Brain pericyte (primary cell): ENCODE results near the gene KANK2.
"Not testable (repeated sequence)": the region's sequence is repeated elsewhere in the genome, so short reads cannot be mapped to it uniquely, and the experiment has no call there.

ENCODE experiments used
- DNase-seq: peaks from one replicate; pipeline ENCODE4 v3.0.0-alpha.2; 2012; ENCODE audit warnings: low read depth, low spot score

The KANK2 gene

DNA sequence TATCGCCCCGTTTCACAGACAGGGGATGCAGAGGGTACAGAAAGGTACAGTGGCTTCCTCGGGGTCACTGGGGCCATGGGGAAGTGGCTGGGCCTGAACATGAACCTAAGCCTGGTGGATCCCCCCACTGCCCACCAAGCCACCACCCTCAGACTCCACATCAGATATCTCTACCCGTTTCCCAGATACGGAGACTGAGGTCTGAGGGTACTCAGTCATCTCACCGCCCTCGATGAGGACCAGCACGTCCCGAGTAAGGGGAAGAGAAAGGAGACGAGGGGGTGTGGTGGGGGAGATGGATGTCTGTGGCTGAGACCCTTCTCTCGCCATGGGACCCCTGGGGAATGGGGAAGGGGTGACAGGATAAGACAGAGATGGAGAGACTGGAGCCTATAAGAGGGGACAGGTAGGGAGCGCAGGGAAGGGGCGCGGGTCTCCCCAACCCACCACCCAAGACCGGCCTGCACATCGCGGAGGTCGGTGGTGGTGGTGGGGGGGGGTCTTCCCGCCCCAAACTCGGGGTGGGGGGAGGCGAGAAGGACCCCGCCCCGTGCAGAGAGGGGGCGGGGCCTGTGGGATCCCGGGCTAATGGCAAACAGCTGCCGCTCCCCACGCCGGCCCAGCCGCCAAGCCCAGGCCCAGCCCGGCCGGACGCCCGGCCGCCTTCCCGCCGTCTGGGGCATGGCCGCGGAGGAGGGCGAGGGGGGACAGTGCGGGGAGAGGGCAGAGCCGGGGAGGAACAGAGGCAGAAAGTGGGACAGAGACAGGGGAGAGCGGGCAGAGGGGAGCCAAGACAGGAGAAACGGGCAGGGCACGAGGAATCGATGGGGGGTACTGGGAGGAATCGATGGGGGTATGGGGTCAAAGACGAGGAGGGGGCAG lies 698 bp downstream of the KANK2 start:
- DNase-seq, result no peak

DNA sequence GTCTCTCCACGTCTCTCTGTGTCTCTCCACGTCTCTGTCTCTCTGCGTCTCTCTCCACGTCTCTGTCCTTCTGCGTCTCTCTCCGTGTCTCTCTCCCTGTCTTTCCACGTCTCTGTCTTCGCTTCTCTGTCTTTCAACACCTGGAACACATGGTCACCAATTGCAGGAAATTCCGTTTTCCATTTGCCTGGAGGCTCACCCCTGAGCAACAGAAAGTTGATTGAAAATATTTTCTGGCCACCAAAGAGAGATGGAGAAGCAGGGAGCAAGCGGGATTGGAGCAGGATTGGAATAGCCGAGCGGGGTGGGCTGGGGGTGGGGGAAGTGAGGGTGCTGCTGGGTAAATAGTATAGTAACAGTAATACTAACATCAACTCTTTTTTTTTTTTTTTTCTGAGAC lies 1.7 kb downstream of the KANK2 start:
- DNase-seq, result no peak

DNA sequence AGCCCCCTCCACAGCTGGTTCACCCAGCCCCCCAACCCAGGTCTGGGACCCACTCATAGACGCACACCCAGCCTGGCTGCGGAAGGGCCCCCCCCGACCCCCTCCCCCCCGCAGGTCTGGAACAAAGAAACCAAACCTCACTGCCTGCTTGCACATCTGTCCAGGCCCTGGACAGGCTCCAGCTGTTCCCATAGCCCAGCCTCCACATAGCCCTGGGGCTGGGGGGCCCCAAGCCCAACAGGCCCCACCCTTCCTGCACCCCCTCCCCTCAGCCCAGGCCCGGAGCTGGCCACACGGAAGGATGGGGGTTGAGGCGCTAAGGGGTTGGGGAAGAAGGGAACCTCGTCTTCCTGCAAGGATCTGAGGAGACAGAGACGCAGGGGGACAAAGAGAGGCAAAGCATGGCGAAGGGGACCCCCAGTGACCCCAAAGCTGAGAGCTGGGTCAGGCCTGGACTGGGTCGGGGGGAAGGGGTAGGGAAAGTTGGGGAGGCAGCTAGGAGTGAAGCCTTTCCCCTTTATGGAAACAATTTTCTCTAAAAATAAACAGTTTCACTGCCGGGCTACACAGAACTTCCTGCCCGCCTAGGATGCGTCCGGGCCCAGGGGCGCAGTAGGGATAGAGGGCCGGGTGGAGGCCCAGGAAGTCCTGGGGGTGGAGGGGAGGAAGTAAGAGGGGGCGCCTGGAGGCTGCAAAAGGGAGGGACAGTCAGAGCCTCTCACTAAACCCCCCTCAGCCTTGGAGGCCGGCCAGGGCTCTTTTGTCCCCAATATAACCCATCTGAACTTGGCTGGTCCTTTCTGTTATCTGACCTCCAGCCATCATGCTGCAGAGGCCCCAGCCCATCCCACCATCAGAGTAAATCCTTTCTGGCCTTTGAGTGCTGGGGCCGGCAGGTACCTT lies 2.4 kb downstream of the KANK2 start:
- DNase-seq, result no peak

DNA sequence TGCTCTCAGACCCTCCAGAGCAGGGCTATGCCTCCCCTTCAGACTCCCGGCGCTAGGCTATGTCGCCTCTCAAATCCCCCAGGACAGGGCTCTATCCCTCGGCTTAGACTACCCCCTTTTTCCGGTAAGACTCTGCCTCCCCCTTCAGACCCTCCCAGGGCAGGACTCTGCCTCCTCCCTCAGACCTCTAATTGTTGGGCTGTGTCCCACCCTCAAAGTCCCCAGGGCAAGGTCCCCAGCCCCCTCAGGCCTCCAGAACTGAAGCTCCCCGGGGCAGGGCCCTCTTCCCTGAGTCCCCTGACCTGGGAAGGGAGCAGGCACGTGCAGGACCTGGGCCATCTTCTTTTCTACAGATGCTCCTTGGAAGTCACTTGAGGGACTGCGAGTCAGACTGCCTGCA lies 3.2 kb downstream of the KANK2 start:
- DNase-seq, result no peak

DNA sequence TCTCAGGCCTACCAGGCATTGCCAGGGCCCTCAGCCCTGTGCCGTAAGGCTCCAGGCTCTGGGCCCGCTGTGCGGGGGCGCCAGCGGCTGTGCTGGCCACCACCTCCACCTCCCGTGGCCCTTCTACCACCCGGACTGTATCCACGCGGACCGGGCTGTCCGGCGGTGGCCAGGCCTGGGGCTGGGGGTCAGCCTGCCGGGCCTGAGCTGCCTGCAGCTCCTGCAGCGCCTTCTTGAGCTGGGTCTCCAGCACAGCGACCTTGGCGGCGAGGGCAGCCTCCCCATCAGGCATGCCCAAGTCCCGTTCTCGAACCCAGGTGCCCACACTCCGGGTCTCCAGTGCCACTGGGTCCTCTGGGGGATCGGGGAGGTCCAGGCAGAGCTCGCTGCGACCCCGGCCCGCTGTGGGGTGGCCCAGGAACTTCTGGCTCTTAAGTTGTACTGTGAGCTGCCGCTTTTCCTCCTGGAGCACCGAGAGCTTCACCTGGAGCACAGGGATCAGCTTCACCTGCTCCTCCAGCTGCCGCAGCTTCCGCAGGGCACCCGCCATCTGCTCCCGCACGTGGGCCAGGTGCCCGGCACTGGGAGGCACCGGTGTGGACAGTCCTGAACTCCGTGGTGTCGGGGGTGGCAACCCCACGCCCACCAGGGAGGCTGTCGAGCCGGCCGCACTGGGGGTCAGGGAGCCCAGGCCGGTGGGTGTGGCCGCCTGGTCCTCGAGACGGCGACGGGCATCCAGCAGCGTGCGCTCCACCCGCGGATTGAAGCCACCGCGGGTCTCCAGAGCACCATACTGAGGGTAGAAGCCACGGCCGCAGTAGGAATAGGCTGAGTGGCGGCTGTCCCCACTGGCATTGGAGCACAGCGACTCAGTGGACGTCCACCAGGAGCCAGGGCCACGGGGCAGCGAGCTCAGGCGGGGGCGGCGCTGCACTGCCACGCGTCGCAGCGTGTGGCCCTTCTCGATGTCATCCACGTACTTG lies 4.1 kb downstream of the KANK2 start:
- DNase-seq, result no peak

DNA sequence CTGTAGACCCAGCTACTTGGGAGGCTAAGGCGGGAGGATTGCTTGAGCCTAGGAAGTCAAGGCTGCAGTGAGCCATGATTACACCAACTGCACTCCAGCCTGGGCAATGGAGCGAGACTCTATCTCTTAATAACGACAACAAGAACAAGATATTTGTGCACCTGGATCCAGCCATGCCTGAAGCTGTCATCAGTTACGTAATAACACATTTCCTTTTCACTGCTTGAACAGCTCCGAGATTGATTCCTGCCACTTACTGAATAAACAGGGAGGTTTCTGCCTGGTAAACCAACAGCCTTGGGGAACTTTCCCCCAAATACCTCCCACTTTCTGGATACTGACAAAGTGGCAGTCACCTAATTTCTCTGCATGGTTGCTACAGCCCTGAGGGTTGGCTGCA lies 5.4 kb downstream of the KANK2 start:
- DNase-seq, result no peak

DNA sequence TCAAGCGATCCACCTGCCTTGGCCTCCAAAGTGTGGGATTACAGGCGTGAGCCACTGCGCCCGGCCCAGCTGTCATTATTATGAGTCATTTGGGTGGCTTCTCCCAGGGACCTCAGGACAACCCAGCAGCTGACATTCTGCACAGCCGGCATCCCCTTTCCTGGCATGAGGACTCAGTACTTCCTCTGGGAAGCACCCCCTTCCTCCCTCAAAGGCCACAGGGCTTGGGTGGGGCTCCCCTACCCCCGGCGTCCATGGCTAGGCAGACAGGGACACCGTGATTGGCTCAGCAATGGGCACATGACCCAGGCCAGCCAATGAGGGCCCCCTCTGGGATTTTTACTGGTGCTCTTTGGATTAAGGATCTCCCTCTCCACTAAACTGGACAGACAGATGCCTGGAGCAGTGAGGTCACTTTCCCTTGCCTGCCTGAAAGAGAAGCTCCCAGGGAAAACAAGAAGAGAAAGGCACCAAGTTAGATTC lies 6.0 kb downstream of the KANK2 start:
- DNase-seq, result no peak

DNA sequence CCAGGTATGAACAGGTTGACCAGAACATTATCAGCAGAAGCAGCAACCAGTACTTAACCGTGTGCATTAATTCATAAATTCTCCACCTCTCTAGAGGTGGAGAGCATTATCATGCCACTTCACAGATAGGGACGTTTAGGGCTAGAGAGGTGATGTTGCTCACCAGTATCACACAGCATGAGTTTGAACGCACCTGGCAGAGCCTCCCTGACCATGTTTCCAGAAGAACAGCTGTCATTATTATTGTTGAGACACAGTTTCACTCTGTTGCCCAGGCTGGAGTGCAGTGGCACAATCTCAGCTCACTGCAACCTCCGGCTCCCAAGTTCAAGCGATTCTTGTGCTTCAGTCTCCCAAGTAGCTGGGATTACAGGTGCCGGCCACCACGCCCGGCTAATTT lies 6.8 kb downstream of the KANK2 start:
- DNase-seq, result no peak

DNA sequence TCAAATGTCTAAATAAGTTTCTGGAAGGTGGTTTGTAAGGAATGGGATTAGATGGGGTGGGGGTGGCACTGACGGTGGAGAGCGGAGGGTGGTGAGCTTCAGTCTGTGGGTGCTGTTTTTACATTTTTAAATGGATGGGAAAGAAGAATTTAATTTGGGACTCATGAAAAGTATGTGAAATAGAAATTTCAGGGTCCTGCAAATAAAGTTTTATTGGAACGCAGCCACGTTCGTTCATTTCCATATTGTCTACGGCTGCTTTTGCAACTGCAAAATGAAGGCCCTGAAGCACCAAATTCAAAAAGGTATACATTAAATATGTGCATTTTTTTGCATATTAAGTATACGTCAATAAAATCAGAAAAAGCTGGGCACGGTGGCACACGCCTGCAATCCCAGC lies 9.9 kb downstream of the KANK2 start:
- DNase-seq, result no peak

DNA sequence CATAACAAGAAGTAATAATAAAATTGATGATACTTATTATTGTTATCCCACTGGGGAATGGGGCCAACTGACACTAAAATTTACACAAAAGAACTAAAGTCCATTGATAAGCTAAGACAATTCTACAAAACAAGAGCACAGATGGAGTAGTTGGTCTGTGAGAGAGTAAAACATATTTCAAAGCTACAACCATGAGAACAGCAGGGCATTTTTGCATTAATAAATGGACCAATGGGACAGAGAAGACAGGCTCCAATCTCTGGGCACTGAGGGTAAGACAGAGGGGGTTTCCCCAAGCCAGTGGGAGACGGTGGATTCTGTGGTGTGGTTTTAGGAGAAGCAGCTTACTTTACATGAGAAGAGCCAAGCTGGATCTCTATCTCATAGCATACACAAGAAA lies 14.4 kb downstream of the KANK2 start:
- DNase-seq, result no peak

DNA sequence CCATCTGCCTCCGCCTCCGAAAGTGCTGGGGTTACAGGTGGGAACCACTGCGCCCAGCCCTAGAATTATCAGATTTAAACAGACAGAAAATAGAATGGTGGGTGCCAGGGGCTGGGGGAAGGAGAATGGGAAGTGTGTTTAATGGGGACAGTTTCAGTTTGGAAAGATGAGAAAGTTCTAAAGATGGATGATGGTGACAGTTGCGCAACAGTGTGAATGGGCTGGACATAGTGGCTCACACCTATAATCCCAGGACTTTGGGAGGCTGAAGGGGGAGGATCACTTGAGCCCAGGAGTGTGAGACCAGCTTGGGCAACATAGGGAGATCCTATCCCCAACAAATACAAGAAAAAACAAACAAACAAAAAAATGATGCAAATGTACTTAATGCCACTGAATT lies 15.9 kb downstream of the KANK2 start:
- DNase-seq, result no peak

DNA sequence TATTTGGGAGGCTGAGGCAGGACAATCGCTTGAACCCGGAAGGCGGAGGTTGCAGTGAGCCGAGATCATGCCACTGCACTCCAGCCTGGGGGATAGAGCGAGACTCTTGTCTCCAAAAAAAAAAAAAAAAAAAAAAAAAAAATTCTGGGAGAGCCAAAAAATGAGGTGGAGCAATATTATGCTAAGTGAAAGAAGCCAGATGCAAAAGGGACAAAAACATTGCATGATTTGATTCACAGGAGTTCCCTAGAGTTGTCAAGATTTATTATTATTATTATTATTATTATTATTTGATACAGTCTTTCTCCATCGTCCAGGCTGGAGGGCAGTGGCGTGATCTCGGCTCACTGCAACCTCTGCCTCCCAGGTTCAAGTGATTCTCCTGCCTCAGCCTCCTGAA lies 16.4 kb downstream of the KANK2 start:
- DNase-seq, result not testable (repeated sequence)

DNA sequence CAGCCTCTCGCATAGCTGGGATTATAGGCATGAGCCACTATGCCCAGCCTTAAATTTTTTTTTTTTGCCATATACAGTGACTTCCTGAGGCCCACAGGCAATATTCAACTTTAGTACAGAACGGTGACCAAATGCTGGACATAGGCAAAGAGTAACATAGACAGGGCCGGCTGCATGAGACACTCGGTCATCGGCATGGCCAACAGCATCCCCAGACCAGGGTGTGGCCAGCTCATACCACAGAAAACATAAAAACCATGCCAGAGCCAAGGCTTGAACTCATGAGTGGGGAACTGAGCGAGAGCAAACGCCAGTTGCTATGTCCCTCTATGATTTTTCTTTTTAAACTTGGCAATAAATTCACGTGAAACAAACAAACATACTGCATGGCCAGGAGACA lies 17.0 kb downstream of the KANK2 start:
- DNase-seq, result no peak

DNA sequence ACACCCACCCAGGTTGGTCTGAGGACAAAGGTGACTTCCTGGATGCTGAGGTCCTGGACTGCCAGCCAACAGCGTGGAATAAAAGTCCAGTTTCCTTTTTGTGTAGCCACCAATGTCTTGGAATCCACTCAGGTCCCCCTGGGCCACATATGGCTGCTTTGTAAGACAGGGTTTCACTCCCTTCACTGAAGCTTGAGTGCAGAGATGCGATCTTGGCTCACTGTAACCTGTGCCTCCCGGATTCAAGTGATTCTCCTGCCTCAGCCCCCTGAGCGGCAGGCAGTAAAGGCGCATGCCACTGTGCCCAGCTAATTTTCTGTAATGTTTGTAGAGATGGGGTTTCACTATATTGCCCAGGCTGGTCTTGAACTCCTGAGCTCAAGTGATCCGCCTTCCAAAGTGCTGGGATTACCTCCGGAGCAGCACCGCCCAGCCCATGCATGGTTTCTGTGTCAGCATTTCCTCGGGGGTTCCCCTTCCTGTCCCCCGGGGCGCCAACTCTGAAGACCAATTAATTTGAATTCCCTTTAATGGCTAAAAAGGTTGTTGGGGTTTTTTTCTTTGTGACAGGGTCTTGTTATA lies 17.5 kb downstream of the KANK2 start:
- no peak for DNase-seq

DNA sequence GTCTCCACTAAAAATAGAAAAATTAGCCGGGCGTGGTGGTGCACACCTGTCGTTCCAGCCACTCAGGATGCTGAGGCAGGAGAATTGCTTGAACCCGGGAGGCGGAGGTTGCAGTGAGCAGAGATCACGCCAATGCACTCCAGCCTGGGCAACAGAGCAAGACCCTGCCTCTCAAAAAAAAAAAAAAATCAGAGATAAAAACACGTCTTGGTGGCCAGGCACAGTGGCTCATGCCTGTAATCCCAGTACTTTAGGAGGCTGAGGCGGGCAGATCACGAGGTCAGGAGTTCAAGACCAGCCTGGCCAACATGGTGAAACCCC lies 18.2 kb downstream of the KANK2 start:
- DNase-seq, result not testable (repeated sequence)

DNA sequence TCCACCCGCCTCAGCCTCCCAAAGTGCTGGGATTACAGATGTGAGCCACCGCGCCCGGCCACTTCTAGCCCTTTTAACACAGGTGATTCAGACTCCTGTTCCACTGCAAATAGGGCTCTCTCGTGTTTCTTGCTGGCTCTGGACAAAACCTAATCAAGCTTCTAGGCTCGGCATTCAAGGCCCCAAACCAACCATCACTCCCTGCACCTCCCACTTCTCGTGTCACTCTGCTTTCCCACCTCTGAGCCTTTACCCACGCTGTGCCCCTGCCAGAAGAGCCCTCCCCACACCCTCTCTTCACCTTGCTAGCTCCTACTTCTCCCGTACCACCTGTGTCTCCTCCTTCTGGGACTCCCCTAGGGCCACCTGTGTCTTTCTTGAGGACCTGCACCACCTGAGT lies 19.8 kb downstream of the KANK2 start:
- DNase-seq, result no peak

DNA sequence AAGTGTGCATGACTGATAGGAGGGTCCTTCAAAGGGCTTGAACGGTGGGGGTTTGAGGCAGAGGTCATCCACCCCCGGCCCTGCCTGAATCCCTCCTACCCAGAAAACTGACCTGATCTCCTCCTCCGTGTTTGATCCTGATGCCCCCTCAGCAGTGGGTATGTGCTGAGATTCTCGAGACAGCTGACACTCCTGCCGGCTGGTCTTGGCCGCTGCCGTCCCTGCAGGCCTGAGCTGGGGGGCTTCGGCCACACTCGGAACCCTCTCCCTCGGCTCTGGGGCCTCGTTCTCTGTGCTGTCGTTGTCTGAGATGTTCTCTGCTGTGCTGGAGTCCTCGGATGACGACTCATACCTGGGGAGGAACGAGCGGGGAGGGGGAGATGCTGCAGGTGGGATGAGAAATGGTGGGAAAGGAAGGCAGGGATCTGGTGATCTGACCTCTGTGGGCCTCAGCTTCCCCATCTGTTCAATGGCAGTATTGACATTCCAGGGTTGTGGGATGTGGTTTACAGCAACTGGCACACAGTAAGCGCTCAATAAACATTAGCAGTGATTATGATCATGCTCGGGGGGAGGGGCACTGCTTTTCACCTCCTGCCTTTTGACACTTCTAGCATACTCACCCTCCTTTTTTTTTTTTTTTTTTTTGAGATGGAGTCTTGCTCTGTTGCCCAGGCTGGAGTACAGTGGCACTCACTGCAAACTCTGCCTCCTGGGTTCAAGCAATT lies 20.7 kb downstream of the KANK2 start:
- DNase-seq, result no peak

DNA sequence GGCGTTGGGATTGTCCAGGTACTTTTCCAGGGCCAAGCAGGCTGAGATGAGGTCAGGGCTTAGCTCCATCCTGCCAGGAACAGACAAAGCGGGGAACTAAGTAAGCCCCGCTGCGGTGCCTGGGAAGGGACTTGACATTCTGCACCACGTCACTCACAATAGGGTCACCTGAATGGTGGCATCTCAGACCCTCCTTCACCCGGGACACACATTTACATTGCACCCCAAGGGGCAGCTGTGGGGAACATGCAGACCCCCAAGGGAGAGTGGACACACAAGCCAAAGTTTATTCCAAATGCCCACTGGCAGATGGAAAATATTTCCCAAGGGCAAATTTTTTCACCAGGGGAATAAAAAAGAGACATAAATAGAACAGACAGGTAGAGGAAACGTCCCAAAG lies 21.4 kb downstream of the KANK2 start:
- no peak for DNase-seq

DNA sequence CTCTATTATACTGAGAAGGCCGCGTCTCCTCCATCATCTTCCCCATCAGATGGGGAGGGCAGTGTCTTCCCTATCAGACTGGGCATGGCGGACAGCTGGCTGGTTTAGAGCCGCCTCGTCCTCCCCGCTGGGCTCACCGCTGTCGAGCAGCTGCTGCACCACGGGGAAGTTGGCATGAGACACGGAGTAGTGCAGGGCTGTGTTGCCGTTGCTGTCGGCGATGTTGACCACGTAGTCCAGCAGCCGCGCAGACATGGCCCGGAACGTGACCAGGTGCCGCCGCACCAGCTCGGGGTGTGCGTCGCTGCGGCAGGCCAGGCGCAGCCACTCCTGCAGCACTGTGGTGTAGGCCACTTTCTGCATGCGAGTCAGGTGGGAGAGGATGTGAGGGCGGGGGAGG lies 23.0 kb downstream of the KANK2 start:
- DNase-seq, result no peak

DNA sequence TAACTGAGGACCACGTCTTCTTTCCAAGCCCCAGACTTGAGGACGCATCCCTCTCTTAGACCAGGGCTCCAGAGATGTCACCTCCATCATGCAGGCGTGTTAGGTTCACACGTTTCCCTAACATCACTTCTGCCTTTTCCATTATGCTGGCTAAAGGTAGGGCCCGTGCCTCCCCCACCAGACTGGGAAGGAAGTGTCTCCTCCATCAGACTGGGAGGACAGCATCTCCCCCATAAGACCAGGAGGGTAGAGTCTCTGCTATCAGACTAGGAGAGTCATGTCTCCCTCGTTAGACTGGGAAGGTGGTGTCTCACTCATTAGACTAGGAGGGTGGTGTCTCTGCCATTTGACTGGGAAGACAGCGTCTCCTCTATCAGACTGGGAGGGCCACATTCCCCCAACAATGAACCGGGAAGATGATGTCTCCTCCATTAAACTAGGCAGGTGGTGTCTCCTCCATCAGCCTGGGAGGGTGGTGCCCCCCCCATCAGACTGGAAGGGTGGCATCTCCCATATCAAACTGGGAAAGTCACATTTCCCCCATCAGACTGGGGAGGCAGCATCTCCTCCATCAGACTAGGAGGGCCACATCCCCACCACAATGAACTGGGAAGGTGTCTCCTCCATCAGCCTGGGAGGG lies 23.7 kb downstream of the KANK2 start:
- no peak for DNase-seq
